ENCODE results near the gene LMO7.
"Not testable (repeated sequence)": the region's sequence is repeated elsewhere in the genome, so short reads cannot be mapped to it uniquely, and the experiment has no call there.

LMO7 gene

DNA sequence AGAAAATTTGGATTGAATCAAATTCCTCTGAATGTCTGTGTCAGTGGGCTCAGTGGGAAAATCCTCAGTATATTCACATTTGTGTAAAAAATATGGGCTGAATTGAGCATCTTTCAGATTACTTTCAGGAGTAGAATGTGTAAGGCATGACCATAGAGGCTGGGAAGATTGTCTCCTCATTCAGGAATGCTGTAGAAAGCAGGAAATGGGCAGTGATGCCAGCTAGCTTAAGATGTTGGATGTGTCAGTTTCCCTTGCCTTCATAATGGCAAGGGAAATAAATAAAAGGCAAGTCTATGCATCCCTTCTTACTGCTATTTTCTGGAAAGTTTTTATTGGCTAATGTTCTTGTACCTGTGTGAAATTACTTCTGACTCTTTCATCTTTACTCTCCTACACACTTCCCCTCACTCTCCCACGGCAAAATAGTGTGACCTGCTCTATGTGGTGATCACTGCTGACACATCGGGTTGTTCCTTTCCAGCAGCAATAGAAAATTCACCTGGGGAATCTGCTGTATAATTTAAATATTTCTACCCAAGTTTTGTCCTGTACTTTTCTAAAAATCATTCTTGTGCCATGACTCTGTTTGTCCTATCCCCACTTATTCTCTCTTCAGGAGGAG is 103.2 kb downstream of the LMO7 start:
- in situ Hi-C loops (cut with MboI; ENCODE audit: low sequenced_read_pairs) = no loop called here

DNA sequence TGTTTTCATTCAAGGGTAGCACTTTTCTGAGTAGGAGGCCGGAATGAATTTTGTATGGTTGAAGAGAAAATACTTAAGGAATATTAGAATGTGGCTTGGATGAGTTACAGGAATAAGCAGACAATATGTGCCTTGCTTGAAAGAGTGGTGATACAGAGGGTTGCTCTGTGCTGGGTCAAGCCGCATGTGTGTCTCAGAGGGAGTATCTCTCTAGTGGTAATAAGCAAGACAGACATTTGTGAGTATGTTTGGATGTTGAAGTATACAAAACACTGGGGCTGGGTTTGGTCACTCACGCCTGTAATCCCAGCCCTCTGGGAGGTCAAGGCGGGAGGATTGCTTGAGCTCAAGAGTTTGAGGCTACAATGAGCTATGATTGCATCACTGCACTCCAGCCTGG is 103.9 kb downstream of the LMO7 start:
- in situ Hi-C loops (cut with MboI; ENCODE audit: low sequenced_read_pairs) = no loop called here

DNA sequence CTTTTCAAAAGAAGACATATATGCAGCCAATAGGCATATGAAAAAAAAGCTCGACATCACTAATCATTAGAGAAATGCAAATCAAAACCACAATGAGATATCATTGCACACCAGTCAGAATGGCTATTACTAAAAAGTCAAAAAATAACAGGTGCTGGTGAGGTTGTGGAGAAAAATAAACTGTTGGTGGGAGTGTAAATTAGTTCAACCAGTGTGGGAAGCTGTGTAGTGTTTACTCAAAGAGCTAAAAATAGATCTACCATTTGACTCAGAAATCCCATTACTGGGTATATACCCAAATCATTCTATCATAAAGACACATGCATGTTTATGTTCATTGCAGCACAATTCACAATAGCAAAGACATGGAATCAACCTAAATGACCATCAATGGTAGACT is 106.9 kb downstream of the LMO7 start:
- in situ Hi-C loops (cut with MboI; ENCODE audit: low sequenced_read_pairs) = not testable (repeated sequence)

DNA sequence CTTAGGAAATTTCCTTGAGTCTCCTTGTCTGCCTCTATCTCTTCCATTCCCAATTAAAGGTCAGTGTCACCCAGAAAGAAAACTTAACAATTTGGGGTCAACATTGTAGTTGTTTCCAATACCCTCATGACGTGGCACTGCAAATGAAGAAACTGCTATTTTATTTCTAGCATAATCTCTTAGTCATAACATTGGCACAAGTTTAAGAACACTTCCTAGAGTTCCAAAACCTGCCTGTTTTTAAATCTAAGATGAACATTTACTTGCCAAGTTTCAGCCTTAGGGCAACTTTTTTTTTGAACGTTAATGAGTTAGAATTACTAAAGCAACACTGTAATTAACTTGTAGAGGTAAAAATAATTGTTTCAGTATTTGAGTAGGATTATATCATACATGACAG is 108.0 kb downstream of the LMO7 start:
- in situ Hi-C loops (cut with MboI; ENCODE audit: low sequenced_read_pairs) = no loop called here

DNA sequence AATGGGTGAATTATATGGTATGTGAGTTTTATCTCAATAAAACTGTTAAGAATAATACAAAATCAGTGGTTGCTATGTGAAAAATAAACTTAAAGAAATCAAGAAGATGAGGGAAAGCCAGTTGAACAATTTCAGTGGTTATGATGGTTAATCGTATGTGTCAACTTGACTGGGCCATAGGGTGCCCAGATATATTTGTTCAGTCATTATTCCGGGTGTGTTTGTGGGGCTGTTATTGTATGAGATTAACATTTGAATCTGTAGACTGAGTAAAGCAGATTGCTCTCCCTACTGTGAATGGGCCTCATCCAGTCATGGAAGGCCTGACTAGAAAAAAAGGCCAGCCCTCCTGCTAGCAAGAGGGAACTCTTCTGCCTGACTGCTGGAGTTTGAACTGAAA is 109.3 kb downstream of the LMO7 start:
- in situ Hi-C loops (cut with MboI; ENCODE audit: low sequenced_read_pairs) = no loop called here

DNA sequence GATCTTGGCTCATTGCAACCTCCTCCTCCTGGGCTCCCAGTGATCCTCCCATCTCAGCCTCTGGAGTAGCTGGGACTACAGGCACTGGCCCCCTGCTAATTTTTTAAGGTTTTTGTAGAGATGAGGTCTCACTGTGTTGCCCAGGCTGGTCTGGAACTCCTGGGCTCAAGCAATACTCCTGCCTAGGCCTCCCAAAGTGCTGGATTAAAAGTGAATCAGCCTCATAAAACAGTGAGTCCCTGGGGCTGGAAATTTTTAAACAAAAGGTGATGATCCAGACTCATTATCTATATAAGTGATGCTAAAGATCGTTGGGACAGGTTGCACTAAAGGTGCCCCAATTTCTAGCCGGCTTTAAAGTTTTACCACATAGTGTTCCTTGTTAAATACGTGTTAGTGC is 112.7 kb downstream of the LMO7 start:
- in situ Hi-C loops (cut with MboI; ENCODE audit: low sequenced_read_pairs) = no loop called here

DNA sequence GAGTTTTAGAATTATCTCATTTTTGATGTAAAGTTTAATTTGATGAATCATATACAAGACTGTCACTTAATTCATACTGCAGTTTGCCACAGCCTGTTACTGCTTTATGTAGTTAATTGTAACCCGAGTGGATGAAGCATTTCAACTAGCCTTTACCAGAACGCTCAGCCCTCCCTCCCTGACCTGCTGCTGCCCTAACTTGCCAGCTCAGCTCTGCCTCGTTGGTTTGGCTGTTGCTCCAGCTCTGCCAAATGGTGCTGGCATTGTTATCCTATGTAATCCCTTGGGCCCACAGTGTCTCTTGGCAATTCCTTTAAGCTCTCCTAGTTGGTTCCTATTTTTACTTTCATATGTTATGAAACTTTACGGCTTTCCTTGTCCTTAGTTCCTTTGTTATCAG is 113.3 kb downstream of the LMO7 start:
- in situ Hi-C loops (cut with MboI; ENCODE audit: low sequenced_read_pairs) = no loop called here

DNA sequence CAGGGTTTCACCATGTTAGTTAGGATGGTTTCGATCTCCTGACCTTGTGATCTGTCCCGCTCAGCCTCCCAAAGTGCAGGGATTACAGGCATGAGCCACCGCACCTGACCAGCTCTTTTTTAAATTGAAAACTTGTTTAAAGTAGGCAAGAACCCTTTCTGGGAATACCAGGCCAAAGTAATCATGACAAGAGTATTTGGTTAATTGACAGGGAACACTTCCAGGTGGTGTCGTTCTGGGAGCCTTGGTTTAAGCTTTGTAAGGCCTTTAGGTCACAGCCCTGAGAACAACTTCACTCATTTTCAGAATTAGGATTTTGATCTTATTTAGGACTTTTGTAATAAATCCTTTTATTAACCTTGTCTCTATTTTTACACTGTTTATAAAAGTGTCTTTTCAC is 115.2 kb downstream of the LMO7 start:
- in situ Hi-C loops (cut with MboI; ENCODE audit: low sequenced_read_pairs) = no loop called here

DNA sequence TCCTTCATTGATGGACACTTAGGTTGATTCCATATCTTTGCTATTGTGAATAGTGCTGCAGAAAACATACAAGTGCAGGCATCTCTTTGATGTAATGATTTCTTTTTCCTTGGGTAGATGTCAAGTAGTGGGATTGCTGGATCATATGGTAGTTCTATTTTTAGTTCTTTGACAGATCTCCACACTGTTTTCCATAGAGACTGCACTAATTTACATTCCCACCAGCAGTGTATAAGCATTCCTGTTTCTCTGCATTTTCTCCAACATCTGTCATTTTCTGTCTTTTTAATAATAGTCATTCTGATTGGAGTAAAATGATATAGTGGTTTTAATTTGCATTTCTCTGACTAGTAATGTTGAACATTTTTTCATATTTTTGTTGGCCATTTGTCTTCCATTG is 116.7 kb downstream of the LMO7 start:
- in situ Hi-C loops (cut with MboI; ENCODE audit: low sequenced_read_pairs) = no loop called here

DNA sequence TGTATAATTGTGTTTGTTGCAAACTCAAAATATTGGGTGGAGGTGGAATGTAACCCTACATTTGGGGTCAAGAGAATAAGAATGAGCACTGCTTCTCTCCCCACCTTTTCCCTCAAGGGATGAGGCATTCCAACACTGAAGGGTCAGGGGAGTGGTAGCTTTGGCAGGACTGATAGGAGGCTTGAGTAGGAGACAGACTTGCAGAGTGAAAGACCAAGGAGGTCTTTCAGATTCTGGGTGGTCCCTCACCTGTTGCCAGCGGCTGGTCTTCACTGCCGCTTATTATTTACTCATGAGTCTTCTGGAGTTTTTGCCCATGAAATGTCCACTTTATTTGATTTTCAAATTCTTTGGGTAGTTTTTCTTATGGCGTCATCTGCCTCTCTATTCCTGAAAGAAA is 118.8 kb downstream of the LMO7 start:
- in situ Hi-C loops (cut with MboI; ENCODE audit: low sequenced_read_pairs) = no loop called here

DNA sequence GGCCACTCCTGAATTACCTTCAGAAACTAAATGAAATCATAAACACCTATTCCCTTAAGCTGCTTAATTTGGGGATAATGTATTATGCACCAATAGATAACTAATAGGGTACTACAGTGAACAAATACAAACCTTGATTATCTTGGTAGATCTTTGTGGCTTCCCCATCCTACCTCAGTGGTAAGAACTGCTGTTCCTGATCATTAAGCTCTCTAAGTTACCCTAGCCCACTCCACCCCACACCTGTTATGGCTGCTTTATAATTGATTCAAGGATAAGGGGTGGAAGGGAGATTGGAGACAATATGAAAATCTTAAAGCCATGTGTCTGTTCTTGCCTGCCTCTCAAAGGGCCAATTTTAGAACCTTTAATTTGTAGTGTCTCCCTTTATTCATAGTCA is 121.2 kb downstream of the LMO7 start:
- in situ Hi-C loops (cut with MboI; ENCODE audit: low sequenced_read_pairs) = no loop called here

DNA sequence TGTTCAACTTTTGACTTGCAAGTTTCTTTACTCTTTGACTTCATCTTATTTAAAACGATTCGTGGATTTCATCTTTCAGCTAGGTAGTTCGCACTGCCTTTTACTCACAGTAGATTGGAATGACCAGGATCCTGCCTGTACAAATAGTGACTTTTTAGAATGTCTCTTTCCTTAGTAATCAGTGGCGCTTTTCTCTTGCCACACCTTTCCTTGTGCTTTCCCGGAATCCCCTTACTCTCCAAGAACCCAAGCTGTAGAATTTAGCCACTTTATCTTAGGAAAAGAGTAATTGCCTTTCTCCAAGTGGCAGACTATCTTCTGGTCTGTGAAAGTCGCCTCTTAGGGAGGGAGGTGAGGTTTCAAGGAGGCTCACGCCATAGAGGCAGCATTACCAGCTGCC is 123.4 kb downstream of the LMO7 start:
- in situ Hi-C loops (cut with MboI; ENCODE audit: low sequenced_read_pairs) = no loop called here

DNA sequence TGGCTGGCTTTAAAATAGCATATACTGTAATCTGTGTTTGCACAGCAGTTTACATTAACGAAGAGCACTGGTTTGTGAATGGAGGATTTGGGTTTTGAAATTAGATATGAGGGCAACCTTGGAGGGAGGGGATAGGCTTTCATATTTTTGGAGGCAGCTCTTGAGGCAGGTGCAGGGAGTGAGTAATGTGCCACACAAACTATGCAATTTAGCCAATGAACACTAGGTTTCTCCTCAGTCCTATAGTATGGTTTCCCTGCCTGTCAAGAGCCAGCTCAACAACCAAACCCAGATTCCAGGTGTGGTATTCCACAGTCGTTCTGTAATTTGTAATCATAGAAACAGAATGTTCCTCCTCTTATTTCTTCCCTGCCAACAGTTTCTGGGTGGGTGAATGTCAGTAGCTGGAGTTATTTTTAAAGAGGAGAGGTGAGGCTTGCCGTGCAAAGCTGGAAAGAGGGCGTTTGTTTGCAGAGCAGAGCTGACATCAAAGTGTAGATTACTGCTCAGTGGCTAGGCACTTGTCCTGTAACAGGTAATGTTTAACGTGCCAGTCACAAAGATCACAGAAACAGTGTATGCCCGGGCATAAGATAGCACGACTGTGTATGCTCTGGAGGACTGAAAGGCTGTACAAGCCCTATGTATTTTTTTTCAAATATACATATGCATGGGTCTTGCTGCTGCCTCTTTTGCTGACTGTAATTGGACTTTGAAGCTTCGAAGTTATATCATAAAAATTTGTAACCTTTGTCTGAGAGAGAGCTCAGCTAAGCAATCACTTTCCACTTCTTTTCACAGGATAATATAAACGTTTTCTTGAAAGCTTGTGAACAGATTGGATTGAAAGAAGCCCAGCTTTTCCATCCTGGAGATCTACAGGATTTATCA is 124.2 kb downstream of the LMO7 start:
- in situ Hi-C loops (cut with MboI; ENCODE audit: low sequenced_read_pairs) = no loop called here

DNA sequence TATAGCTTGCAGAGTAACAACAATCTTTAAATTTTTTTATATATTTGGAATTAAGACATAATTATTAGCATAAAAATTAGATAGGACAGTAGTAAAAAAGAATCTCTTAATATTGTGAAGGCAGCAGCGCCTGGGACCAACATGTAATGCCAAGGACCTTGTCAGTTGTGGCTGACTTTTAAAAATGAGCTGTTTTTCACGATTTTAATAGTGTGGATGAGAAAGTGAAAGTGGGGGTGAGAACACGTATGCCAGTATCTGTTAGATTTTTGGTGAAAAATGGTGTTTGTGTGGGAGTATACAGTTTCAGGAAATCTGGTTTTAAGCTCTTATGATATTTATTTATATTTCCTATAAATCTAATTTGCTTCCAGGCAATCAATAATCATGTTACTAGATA is 125.2 kb downstream of the LMO7 start:
- in situ Hi-C loops (cut with MboI; ENCODE audit: low sequenced_read_pairs) = no loop called here

DNA sequence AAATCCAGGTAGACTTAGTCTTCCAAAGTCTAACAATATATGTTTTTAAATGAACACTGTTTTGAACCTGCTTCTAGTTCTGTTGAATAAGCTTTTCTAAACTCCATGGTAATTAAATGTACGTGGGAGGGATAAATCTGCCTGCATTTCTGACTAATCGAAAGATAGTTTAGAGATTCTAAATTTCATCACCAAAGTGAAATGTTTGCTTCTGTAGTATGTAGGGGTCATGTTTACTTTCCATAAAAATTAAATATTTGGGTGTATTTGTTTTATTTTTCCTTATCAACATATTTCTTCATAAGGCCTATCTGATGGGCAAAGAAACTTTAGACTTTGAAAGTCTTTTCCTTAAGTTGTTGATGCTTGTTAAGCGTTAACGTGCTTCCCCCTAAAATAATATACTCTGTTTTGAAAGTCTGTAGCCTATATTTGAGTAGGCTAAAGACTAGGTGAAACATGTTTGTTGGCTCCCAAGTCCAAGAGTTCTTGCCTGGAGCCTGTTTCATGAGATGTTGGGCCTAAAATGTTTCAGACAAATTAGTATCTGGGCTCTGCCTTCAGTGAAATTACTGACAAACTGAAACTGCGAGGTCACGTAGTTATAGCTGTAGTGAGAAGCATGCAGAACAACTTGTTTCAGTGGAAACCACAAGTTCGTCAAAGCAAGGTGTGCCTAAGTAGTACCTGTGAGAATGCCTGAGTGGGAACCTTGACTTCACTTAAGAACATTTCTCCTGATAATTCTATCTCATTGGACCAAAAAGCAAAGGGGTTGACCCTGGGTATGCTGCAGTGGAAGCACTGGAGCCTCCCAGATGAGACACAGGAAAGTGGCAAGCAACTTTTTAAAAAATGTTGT is 126.2 kb downstream of the LMO7 start:
- in situ Hi-C loops (cut with MboI; ENCODE audit: low sequenced_read_pairs) = no loop called here

DNA sequence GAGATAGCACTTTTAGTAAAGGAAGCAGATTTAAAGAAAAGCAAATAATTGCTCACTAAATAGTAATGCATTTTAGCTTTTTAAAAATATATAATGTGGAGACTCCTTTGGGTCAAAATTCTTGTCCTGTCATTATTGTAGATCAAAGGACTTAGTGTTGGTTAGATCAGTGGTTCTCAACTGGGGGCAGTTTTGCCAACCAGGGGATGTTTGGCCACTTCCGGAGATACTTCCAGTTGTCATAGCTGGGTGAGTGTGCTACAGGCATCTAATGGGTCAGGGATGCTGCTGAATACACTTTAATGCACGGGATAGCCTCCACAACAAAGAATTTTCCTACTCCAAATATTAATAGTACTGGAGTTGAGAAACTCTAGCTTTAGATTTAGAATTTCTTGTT is 126.8 kb downstream of the LMO7 start:
- in situ Hi-C loops (cut with MboI; ENCODE audit: low sequenced_read_pairs) = no loop called here

DNA sequence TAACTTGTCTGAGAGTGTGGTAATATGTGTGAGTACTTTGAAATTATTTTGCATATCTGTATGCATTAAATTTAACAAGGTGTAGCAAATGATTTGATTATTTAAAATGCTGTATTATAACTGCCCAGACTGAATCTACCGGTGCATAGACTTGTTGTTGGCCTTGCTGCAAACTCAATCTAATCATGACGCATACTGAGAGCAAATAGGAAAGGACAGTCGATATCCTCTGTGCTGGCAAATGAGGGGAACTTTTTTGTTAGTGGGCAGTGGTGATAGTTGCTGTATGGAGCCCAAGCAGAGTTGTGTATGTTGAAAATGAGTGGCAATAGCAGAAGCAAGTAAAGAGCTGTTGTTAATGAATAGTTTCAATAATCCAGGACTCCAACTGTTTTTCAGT is 127.4 kb downstream of the LMO7 start:
- in situ Hi-C loops (cut with MboI; ENCODE audit: low sequenced_read_pairs) = no loop called here

DNA sequence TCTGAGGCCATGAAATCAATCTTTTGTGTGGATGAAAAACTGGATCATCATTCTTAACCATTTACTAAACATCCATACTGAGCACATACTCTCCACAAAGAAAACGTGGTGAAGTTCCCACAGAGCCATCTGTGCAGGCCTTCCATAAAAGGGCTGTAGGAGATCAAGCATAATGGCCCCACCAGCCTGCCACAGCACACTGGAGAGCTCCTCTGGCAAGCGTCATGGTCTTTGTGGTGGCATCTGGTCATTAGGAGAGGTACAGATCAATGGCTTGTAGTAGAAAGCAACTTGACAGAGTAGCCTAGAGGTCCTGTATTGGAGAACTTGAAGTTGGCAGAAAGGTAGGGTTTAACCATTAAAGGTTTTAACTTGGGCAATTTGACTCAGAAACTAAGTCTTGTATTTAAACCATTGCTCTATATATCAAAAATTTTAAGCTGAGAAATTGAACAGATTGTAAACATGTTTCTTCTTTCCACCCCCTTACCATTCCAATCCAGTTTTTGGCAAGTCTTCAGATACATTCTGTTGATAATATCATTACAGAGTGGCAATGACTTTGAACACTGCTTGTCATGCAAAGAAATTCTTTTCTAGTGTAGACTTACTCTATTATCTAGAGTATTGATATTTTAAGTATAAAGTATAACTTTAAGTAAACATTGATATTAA is 128.3 kb downstream of the LMO7 start:
- in situ Hi-C loops (cut with MboI; ENCODE audit: low sequenced_read_pairs) = no loop called here

DNA sequence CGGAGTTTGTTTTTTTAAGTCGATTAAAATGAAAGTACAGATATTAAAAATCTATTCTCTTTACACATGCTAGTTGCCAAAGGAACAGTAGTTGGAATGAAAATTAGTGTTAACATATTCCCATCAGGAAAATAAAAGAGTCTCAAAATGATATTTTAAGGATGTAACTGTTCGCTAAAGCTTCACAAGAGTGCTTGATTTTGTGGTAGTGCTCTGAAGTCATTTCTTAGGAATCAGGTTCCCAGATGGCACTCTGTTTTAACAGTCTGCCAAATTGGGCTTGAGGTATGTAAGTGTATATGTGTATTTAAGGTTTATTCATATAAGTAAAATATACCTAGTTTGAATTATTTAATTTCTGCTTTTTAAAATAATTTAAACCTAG is 128.8 kb downstream of the LMO7 start:
- in situ Hi-C loops (cut with MboI; ENCODE audit: low sequenced_read_pairs) = no loop called here

DNA sequence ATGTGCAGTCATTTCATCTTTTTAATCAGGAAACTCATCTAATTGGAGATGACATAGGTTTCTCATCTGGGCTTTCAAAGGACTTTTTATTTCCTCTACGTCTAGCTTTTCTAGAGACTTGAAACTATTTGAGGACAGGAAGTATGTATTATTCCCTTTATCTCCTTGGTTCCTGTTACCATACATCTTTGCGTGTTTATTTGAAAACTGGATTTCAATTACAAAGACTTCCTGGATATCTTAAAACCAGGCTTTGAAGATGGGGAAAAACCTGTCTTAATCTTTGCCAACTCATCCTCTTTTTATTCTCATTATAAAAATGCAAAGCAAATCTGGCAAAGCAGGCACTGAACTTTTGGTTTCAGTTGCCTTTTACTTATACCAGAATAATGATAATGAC is 130.5 kb downstream of the LMO7 start:
- in situ Hi-C loops (cut with MboI; ENCODE audit: low sequenced_read_pairs) = no loop called here
